OCI-LY7 (cell line): ENCODE results near the gene ARIH1. TPM values are rescaled to one million over a fixed set of nuclear protein-coding genes. Genes with fewer than 3 reads are reported as not detected.

ENCODE experiments used
- BruUV-seq: library from RNA; stranded (reverse); fragments of 400-500 nt; replicated peaks from 2 replicates; lab custom pipeline; 2021; lab: Mats Ljungman, UMichigan
- CTCF ChIA-PET: fragments of 300-600 bp; sonication (Branson Sonifier 250); formaldehyde crosslinking; loops from one replicate; lab custom pipeline; 2022; ENCODE audit warnings: antibody characterized with exemption; ENCODE audit not compliant: unreplicated experiment; lab: Charles Lee
- POLR2A ChIA-PET: fragments of 300-600 bp; sonication (Branson Sonifier 250); formaldehyde crosslinking; loops from one replicate; lab custom pipeline; 2022; ENCODE audit warnings: antibody characterized with exemption; lab: Charles Lee
- DNase-seq: peaks from one replicate; pipeline ENCODE4 v3.0.0-alpha.2; 2015; ENCODE audit warnings: low spot score
- H2AFZ ChIP-seq: fragments of 200-600 bp; sonication (generic), shearing (Covaris generic); 2 replicates; pipeline ENCODE4 v1.6.1; 2014; ENCODE audit warnings: mild to moderate bottlenecking, antibody characterized with exemption, low read length, moderate library complexity
- H3K27ac ChIP-seq: fragments of 200-600 bp; sonication (generic); 2 replicates; pipeline ENCODE4 v1.5.1; 2014; ENCODE audit warnings: mixed run types, low read depth, mild to moderate bottlenecking, moderate library complexity, low read length, inconsistent platforms; ENCODE audit not compliant: poor library complexity, severe bottlenecking
- H3K36me3 ChIP-seq: fragments of 200-600 bp; sonication (generic); 2 replicates; pipeline ENCODE4 v1.6.1; 2014; ENCODE audit warnings: mild to moderate bottlenecking, antibody characterized with exemption, low read length, moderate library complexity, mixed read lengths; ENCODE audit not compliant: insufficient read depth
- H3K4me1 ChIP-seq: fragments of 200-600 bp; sonication (generic); 2 replicates; pipeline ENCODE4 v1.5.1; 2014; ENCODE audit warnings: mild to moderate bottlenecking, low read length; ENCODE audit not compliant: insufficient read depth, poor library complexity, severe bottlenecking
- H3K4me2 ChIP-seq: fragments of 200-600 bp; sonication (generic); 2 replicates; pipeline ENCODE4 v1.6.1; 2014; ENCODE audit warnings: mild to moderate bottlenecking, low read length
- H3K4me3 ChIP-seq: fragments of 200-600 bp; sonication (generic); 2 replicates; pipeline ENCODE4 v1.5.1; 2014; ENCODE audit warnings: mild to moderate bottlenecking, low read depth, low read length; ENCODE audit not compliant: poor library complexity, severe bottlenecking
- H3K79me2 ChIP-seq: fragments of 200-600 bp; sonication (generic); 2 replicates; pipeline ENCODE4 v1.6.1; 2016; ENCODE audit warnings: low read depth, mild to moderate bottlenecking, low read length, moderate library complexity, mixed read lengths; ENCODE audit not compliant: insufficient read depth
- H3K9me2 ChIP-seq: fragments of 200-600 bp; sonication (generic); 2 replicates; pipeline ENCODE4 v1.6.1; 2016; ENCODE audit warnings: mild to moderate bottlenecking, low read length, mixed read lengths; ENCODE audit not compliant: insufficient read depth
- H3K9me3 ChIP-seq: fragments of 200-600 bp; sonication (generic); 2 replicates; pipeline ENCODE4 v1.6.1; 2014; ENCODE audit warnings: mild to moderate bottlenecking, mixed run types, low read length, mixed read lengths
- H4K20me1 ChIP-seq: fragments of 200-600 bp; sonication (generic); 2 replicates; pipeline ENCODE4 v1.6.1; 2014; ENCODE audit warnings: mild to moderate bottlenecking, antibody characterized with exemption, low read length, moderate library complexity, mixed read lengths; ENCODE audit not compliant: insufficient read depth
- EZH2phosphoT487 ChIP-seq: fragments of 200-600 bp; sonication (generic); IDR thresholded peaks from 2 replicates; pipeline ENCODE4 v1.6.1; 2018; ENCODE audit warnings: low read depth, borderline replicate concordance, mild to moderate bottlenecking, mixed run types, antibody characterized with exemption, low read length, moderate library complexity, mixed read lengths
- intact Hi-C: fragments of 100-400 bp; cut with micrococcal nuclease; formaldehyde crosslinking; loops from one replicate; pipeline ENCODE4 v1.10.0; 2022; ENCODE audit not compliant: unreplicated experiment
- total RNA-seq, 2 experiments: library from RNA; depleted of rRNA in 1 of 2; stranded (reverse); fragments of >200 nt in 1 of 2; shearing (Covaris generic) in 1 of 2; gene quantifications; 2 replicates each; pipeline ENCODE4 v1.2.3, GENCODE V29; 2014 to 2022
- TF ChIP-seq, protein P1 (sequence below): fragments of 200-600 bp; sonication (generic); conservative IDR thresholded peaks from 2 replicates; pipeline ENCODE4 v1.5.1; 2014; ENCODE audit warnings: mild to moderate bottlenecking, antibody characterized with exemption, low read length, moderate library complexity, mixed read lengths

The ARIH1 gene
- total RNA-seq, 2 experiments from 2014 or later: 33.0 to 142 TPM

DNA sequence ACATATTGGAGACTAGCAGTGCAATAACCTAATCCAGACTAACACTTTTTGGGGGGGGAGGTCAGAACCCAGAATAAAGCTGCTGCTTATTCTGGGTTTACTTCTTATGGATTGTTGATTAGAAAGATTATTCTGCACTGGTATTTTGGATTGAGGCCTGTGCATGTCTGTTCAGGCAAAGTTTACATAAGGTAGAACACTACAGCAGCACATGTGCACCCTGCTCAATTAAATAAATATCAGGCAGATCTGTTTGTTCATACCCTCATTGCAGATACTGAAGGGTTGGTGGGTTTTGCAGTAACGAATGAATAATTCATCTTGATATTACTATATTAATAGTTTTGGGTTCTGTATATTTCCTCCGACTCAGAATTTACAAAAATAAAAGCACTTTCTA is 19.1 kb downstream of the ARIH1 start:
- H3K9me2 ChIP-seq: no peaks in the 10 kb centered on the region

DNA sequence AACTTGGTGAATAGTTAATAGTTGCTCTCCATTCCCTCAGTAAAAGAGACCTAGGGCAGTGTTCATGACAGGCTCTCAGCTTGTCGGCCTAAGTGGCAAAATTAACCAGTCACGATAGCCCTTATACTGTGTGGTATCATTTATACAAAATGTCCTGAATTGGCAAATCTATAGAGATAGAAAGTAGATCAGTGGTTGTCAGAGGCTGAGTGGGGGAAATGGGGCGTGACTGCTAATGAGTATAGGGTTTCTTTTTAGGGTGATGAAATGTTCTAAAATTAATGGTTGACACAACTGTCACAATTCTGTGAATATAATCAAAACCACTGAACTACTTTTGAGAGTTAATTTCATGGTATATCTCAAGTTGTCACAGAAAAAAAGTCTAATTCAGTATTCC is 20.9 kb downstream of the ARIH1 start:
- no TSS peak for BruUV-seq
- ChIA-PET CTCF (no interaction called here), POLR2A (interaction anchor here (0.9 to 2.0 kb wide), 4 partner anchors 8 to 22 kb away, joined by 3 to 7 read pairs (median 3); no protein-coding TSS in a partner anchor)

More for the DNA sequence above, 19.1 kb downstream of the ARIH1 start:
- Histone ChIP-seq H3K27ac (no peak overlapping the region), H3K79me2 (peaks cover 100% of the 10 kb centered on the region), H4K20me1 (peaks cover 55% of the 10 kb centered on the region), H2AFZ (no peak overlapping the region), H3K4me2 (no peak overlapping the region), H3K9me3 (no peaks in the 10 kb centered on the region), H3K4me3 (no peak overlapping the region), H3K36me3 (peaks cover 41% of the 10 kb centered on the region), H3K4me1 (peaks cover 11% of the 10 kb centered on the region)
- no TSS peak for BruUV-seq
- CTCF ChIA-PET: no interaction called here
- intact Hi-C loops: no loop called here
- no peak for TF ChIP-seq EZH2phosphoT487
- TF ChIP-seq, protein P1, sequence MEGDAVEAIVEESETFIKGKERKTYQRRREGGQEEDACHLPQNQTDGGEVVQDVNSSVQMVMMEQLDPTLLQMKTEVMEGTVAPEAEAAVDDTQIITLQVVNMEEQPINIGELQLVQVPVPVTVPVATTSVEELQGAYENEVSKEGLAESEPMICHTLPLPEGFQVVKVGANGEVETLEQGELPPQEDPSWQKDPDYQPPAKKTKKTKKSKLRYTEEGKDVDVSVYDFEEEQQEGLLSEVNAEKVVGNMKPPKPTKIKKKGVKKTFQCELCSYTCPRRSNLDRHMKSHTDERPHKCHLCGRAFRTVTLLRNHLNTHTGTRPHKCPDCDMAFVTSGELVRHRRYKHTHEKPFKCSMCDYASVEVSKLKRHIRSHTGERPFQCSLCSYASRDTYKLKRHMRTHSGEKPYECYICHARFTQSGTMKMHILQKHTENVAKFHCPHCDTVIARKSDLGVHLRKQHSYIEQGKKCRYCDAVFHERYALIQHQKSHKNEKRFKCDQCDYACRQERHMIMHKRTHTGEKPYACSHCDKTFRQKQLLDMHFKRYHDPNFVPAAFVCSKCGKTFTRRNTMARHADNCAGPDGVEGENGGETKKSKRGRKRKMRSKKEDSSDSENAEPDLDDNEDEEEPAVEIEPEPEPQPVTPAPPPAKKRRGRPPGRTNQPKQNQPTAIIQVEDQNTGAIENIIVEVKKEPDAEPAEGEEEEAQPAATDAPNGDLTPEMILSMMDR: no peak
- POLR2A ChIA-PET: interaction anchor here (0.7 to 1.4 kb wide), 6 partner anchors 8 to 29 kb away, joined by 3 to 5 read pairs (median 4); partner anchors contain the start of gene ARIH1
- no peak for DNase-seq

DNA sequence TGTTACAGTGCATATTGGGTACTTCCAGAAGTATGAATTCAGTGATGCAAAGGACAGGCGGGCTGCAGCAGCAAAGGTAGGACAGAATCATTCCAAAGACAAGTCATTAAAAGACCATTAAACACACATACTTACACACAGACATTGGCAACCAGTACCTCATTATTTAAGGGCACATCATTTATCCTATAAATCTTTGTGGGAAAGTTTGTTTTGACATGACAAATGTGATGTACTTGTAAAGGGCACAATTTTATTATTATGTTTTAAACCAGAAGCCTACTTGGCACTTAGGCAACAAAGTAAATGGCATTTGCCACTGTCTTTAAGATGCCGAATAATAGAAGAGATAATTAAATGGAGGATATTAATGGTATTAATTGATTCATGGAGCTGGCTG is 22.7 kb downstream of the ARIH1 start:
- no TSS peak for BruUV-seq
- H3K4me2 ChIP-seq: no peak overlapping the region
- H4K20me1 ChIP-seq: peaks cover 51% of the 10 kb centered on the region
- no peaks in the 10 kb centered on the region for H3K9me3 ChIP-seq
- ChIA-PET POLR2A (interaction anchor here (0.6 to 1.3 kb wide), 2 partner anchors 10 to 86 kb away, joined by 3 to 5 read pairs; no protein-coding TSS in a partner anchor), CTCF (no interaction called here)
- H3K27ac ChIP-seq: no peak overlapping the region
- intact Hi-C loops: no loop called here
- peaks cover 49% of the 10 kb centered on the region for H3K36me3 ChIP-seq
- no peak for DNase-seq
- TF ChIP-seq, protein P1: no peak
- TF ChIP-seq EZH2phosphoT487: no peak
- H3K4me1 ChIP-seq: peaks cover 11% of the 10 kb centered on the region
- H3K4me3 ChIP-seq: no peak overlapping the region
- H2AFZ ChIP-seq: no peak overlapping the region
- H3K9me2 ChIP-seq: no peaks in the 10 kb centered on the region
- peaks cover 97% of the 10 kb centered on the region for H3K79me2 ChIP-seq

More for the DNA sequence above, 20.9 kb downstream of the ARIH1 start:
- intact Hi-C loops: no loop called here
- Histone ChIP-seq H3K9me3 (no peaks in the 10 kb centered on the region), H3K4me2 (no peak overlapping the region), H3K27ac (no peak overlapping the region), H3K4me3 (no peak overlapping the region), H4K20me1 (peaks cover 49% of the 10 kb centered on the region), H3K36me3 (peaks cover 38% of the 10 kb centered on the region), H3K79me2 (peaks cover 98% of the 10 kb centered on the region), H3K9me2 (no peaks in the 10 kb centered on the region), H2AFZ (no peak overlapping the region), H3K4me1 (peaks cover 11% of the 10 kb centered on the region)
- no peak for TF ChIP-seq EZH2phosphoT487
- TF ChIP-seq, protein P1: no peak
- DNase-seq: no peak
